ENCODE results near the gene NHLRC3.

GRCh38 chr13:39035799-39036198 lies 2.5 kb upstream of the NHLRC3 start:
- no peak for TF ChIP-seq POLR2AphosphoS5 (IDR thresholded peaks at IDR 0.05; ENCODE audit: low read depth, low read length)
- TF ChIP-seq SIN3A (IDR thresholded peaks at IDR 0.05; ENCODE audit: borderline replicate concordance, insufficient read depth, low read length) = no peak
